ENCODE data around the gene IL1RAPL2.

DNA sequence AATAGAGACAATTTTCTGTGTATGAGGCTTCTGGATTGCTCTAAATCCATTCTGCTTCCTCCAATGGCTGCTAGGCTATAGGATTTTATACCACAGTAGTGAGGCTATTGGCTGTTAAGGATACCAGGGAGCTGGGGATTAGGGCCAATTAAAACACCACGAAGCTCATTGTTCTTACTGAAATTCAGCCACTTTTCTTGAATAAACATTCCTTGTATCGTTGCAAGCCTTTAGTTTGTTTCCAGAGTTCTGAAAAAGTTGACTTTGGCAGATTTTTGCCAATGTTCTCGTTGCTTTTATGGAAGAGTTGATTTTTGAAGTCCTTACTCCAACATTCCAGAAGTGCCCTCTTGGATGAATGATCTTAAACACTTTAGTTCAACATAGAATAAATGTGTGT lies 892.8 kb downstream of the IL1RAPL2 start:
- TF ChIP-seq, protein P1, sequence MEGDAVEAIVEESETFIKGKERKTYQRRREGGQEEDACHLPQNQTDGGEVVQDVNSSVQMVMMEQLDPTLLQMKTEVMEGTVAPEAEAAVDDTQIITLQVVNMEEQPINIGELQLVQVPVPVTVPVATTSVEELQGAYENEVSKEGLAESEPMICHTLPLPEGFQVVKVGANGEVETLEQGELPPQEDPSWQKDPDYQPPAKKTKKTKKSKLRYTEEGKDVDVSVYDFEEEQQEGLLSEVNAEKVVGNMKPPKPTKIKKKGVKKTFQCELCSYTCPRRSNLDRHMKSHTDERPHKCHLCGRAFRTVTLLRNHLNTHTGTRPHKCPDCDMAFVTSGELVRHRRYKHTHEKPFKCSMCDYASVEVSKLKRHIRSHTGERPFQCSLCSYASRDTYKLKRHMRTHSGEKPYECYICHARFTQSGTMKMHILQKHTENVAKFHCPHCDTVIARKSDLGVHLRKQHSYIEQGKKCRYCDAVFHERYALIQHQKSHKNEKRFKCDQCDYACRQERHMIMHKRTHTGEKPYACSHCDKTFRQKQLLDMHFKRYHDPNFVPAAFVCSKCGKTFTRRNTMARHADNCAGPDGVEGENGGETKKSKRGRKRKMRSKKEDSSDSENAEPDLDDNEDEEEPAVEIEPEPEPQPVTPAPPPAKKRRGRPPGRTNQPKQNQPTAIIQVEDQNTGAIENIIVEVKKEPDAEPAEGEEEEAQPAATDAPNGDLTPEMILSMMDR (tag by site-specific recombination; IDR thresholded peaks at IDR 0.05), result no peak
- TF ChIP-seq WT1 (tag by site-specific recombination; IDR thresholded peaks at IDR 0.05), result no peak
- TF ChIP-seq ZNF350 (tag by site-specific recombination; IDR thresholded peaks at IDR 0.05), result no peak
- TF ChIP-seq, protein P2, sequence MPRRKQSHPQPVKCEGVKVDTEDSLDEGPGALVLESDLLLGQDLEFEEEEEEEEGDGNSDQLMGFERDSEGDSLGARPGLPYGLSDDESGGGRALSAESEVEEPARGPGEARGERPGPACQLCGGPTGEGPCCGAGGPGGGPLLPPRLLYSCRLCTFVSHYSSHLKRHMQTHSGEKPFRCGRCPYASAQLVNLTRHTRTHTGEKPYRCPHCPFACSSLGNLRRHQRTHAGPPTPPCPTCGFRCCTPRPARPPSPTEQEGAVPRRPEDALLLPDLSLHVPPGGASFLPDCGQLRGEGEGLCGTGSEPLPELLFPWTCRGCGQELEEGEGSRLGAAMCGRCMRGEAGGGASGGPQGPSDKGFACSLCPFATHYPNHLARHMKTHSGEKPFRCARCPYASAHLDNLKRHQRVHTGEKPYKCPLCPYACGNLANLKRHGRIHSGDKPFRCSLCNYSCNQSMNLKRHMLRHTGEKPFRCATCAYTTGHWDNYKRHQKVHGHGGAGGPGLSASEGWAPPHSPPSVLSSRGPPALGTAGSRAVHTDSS (tag by site-specific recombination; IDR thresholded peaks at IDR 0.05), result no peak
- TF ChIP-seq, protein P3, sequence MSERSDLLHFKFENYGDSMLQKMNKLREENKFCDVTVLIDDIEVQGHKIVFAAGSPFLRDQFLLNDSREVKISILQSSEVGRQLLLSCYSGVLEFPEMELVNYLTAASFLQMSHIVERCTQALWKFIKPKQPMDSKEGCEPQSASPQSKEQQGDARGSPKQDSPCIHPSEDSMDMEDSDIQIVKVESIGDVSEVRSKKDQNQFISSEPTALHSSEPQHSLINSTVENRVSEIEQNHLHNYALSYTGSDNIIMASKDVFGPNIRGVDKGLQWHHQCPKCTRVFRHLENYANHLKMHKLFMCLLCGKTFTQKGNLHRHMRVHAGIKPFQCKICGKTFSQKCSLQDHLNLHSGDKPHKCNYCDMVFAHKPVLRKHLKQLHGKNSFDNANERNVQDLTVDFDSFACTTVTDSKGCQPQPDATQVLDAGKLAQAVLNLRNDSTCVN (tag by site-specific recombination; optimal IDR thresholded peaks at IDR 0.05), result no peak
- no peak for TF ChIP-seq ZNF335 (tag by site-specific recombination; conservative IDR thresholded peaks at IDR 0.05)
- TF ChIP-seq BCL11A (tag by site-specific recombination; IDR thresholded peaks at IDR 0.05; ENCODE audit: low read depth), result no peak
- TF ChIP-seq, protein P4, sequence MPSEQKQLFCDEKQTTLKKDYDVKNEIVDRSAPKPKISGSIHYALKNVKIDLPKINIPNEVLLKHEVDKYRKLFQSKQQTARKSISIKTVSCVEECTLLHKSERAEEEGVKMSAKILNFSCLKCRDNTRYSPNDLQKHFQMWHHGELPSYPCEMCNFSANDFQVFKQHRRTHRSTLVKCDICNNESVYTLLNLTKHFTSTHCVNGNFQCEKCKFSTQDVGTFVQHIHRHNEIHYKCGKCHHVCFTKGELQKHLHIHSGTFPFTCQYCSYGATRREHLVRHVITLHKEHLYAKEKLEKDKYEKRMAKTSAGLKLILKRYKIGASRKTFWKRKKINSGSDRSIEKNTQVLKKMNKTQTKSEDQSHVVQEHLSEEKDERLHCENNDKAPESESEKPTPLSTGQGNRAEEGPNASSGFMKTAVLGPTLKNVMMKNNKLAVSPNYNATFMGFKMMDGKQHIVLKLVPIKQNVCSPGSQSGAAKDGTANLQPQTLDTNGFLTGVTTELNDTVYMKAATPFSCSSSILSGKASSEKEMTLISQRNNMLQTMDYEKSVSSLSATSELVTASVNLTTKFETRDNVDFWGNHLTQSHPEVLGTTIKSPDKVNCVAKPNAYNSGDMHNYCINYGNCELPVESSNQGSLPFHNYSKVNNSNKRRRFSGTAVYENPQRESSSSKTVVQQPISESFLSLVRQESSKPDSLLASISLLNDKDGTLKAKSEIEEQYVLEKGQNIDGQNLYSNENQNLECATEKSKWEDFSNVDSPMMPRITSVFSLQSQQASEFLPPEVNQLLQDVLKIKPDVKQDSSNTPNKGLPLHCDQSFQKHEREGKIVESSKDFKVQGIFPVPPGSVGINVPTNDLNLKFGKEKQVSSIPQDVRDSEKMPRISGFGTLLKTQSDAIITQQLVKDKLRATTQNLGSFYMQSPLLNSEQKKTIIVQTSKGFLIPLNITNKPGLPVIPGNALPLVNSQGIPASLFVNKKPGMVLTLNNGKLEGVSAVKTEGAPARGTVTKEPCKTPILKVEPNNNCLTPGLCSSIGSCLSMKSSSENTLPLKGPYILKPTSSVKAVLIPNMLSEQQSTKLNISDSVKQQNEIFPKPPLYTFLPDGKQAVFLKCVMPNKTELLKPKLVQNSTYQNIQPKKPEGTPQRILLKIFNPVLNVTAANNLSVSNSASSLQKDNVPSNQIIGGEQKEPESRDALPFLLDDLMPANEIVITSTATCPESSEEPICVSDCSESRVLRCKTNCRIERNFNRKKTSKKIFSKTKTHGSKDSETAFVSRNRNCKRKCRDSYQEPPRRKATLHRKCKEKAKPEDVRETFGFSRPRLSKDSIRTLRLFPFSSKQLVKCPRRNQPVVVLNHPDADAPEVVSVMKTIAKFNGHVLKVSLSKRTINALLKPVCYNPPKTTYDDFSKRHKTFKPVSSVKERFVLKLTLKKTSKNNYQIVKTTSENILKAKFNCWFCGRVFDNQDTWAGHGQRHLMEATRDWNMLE (tag by site-specific recombination; conservative IDR thresholded peaks at IDR 0.05; ENCODE audit: low read depth), result no peak
- TF ChIP-seq ZNF140 (tag by site-specific recombination; IDR thresholded peaks at IDR 0.05), result no peak

Data from HEK293 (cell line).